ENCODE data around the gene RNF17.
"Not testable (repeated sequence)": the region's sequence is repeated elsewhere in the genome, so short reads cannot be mapped to it uniquely, and the experiment has no call there.

The RNF17 gene

DNA sequence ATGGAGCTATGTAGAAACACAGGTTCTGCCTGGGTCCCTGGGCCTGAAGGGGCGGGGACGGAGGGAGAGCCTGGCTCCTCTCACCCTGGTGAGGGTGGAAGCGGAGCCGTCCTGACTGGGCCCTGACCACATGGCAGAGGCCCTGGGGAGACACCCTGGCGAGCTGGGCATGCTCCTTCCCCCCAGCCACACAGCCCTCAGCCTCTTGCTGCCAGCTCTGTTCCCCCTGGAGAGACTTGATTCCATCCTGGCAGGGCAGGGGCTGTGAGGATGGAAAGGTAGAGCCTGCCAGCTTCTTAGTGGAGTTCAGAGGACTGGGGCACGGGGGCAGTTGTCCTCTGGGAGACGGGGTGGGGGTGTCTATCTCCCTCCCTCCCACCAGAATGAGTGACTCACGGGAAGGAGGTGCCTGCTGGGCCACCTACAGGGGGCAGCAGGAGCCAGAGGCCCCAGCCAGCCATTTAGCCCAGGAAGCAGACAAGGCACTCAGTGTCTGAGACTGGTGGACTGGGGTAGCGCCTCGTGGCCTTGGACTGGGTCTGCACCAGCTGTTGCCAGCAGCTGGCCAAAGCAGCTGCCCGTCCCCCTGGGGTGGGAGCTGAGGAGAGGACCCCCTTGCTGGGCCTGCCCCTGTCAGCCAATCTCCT is 22.8 kb upstream of the RNF17 start:
- no peak overlapping the region for H3K4me3 ChIP-seq (ENCODE audit: low read depth, low read length)
- DNase-seq (ENCODE audit: low read depth), result no peak

DNA sequence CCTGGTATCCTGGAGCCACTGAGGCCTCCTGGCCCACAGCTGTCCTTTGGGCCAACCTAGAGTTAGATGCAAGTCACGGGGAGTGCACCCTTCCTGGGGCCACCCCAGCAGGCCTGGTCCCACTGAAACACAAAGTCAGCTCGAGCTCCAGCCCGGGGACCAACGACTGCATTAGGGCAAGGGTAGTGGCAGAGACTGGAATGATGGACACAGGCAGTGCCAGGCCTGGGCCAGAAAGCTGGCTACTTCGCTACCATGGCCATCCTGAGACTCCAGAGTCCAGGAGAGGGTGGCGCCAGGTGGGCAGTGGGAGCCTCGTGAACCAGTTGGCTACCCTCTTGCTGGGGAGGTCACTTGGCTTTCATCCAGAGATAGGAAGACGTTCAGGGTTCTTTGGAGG is 22.2 kb upstream of the RNF17 start:
- no peak overlapping the region for H3K4me3 ChIP-seq (ENCODE audit: low read depth, low read length)
- DNase-seq (ENCODE audit: low read depth), result no peak

DNA sequence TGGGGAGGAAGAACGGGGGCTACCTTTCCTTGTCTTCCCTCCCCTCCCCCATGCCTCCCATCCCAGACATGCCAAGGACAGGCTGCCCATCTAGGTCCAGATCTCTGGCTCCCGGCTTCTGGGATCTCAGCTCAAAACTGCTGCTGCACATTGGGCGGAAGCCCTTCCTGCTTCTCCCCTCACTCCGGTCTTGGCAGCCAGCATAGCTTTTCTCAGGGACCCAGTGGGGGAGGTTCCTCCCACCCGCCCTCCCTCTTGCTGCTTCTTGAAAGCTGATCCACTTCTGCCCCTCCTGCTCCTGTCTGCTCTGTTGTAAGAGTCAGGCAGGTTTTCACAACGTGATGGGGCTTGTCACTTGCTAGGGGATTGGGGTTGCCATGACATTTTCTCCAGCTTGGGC is 21.7 kb upstream of the RNF17 start:
- no peak overlapping the region for H3K4me3 ChIP-seq (ENCODE audit: low read depth, low read length)
- DNase-seq (ENCODE audit: low read depth), result peak; percentile 14

DNA sequence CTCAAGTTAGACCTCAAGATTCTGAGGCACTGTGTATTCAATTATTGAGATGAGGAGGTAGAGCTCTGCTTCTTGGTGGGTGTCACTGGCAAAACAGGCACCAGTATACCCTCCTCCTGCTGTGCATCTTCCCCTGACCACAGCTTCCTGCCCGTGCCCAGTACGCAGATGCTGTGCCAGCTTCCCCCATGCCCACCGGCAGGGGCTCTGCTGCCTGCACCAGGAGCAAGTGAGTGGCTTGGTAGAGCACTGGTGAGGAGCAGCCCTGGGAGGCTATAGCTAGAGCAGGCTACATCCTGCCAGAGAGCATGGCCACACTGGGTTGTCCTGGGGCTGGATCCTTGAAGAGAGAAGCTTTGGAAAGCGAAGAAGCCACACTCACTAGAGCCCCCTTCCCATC is 21.0 kb upstream of the RNF17 start:
- H3K4me3 ChIP-seq (ENCODE audit: low read depth, low read length), result no peak overlapping the region
- no peak for DNase-seq (ENCODE audit: low read depth)

DNA sequence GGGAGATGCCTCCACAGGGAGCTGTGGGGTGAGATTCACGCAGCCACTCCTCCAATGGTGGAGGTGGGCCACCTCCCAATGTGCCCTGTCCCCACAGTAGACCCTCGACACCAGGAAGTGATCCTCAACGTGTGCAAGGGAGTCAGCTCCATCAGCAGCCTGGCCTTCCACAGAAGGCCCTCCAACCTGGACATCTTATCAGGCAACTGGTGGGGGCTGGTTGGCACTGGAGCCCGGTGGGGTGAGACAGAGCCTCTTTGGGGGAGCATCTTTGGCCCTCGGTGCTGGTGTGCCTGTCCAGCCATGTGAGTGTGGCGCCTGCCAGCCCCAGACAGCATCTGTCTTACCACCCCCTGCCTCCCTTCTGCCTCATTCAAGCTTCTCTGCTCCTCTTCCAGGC is 19.7 kb upstream of the RNF17 start:
- no peak for DNase-seq (ENCODE audit: low read depth)
- no peak overlapping the region for H3K4me3 ChIP-seq (ENCODE audit: low read depth, low read length)

DNA sequence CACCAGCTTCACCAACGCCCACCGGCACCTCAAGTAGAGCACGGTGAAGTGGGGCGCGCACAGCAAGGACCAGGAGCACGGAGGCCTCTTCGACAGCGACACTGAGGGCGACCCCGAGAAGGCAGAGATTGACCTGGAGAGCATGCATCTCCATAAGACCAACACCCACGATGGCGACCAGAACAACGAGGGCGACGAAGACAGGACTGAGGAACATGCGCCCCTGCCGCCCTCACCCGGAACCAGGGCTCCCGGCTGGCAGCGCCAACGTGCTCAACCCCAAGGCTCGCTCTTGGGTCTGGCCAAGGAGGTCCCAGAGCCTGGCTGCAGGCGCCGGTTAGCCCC is 18.5 kb upstream of the RNF17 start:
- no peak for DNase-seq (ENCODE audit: low read depth)
- H3K4me3 ChIP-seq (ENCODE audit: low read depth, low read length), result no peak overlapping the region

DNA sequence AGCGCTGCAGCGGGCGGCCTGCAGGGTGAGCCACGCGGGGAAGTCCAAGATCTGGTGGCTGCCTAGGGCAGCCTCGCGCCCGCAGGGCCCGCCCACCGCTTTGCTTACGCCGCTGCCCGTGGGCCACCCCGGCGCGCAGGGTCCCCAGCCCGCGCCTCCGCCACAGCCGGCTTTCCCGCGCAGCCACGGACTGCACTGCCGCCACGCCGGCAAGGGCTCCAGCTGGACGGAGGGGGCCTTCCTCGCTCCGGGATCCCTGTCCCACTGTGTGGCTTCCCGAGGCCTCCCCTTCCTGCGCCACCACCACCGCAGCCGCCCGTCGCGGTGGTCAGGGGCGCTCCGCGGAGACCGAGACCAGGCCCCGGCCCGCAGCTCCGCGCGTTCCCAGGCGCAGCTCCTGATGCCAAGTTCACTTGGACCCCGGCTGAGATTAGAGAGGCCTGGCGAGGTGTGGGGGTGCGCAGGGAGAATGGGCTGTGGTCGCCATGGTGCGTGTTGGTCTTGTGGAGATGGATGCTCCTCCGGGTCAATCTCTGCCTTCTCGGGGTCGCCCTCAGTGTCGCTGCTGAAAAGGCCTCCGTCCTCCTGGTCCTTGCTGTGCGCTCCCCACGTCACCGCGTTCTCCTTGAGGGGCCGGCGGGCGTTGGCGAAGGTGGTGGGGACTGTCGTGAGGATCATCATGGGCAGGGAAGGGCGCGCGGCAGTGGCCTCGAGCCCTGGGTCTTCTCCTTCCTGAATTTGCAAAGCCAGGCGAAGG is 17.9 kb upstream of the RNF17 start:
- H3K4me3 ChIP-seq (ENCODE audit: low read depth, low read length), result no peak overlapping the region
- DNase-seq (ENCODE audit: low read depth), result no peak

DNA sequence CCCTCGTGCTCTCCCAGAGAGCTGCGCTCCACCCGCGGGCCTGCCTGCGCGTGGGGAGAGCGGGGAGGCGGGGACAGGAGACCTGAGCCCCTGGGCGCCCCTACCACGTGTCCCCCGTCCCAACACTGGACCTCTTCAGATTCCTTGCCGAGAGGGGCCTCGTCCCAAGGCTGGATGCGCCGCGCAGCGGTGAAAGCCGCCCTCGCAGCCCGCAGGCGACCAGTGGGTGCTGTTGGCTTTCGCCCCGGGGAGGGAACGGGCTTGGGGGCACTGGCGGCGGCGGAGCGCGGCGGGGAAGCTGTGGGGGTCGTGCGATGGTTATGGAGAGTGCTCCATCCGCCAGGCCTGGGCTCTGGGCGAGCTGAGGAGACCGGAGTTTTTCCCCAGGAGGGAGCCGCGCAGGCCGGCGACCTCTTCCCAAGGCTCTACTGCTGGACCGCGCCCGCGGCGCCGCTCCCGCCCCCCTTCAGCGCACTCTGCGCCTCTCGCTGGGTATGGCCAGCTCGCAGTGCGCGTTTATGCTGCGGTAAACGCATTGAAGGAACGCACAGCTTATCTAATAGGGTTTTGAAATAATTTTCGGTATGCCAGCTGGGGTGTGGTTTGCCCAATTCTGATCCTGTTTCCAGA is 17.2 kb upstream of the RNF17 start:
- no peak for DNase-seq (ENCODE audit: low read depth)
- peak overlapping the region; percentile 42 for H3K4me3 ChIP-seq (ENCODE audit: low read depth, low read length)

DNA sequence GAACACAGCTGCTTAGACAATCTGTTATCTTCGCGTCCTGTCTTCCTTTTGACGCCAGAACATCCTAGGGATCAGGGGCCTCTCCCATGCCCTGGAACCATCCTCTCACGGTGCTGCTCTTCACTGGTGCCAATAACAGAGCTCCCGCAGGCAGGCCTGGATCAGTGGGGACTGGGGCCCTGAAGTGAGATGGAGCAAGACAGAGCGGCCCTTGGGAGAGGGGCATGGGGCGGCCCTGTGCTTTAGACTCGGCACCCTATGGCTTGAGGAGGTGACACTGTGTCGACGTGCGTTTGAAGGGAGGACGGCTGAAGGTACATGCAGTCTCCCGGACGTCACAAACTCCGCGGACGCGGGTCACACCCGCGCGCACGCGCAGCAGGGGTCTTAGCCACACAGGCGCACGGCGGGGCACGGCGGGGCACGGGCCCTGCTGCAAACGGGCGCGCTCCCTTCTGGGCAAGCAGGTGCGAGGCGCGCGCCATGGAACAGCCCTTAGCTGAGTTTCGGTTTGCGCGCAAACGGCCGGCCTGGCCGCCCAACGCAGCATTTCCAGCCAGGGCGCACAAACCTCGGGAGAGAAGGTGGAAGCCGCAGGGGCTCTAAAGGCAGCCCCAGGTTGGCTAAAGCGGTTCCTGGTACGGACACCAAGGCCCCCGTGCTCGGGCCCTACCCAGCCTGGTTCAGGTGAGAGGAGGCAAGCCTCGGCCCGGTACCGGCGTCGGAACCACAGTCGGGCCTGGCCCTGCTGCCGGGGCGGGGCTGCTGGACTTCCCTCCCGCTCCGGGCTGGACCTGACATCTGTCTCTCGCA is 16.5 kb upstream of the RNF17 start:
- peak overlapping the region; percentile 42 for H3K4me3 ChIP-seq (ENCODE audit: low read depth, low read length)
- no peak for DNase-seq (ENCODE audit: low read depth)

DNA sequence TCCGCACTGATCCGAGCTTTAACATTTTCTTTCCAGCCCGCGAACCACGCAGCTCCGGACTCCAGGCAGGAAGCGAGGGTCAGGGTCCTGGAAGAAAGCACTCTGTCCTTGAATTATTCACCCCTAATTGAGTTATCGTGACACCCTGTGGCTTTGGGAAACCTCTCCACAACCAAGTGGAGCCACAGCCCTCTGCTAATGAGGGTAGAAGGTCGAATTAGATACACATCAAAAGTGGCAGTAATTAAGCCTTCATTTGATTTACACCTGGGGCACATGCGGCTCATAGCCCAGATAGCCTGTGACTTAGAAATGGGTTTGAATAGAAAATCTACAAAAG is 15.9 kb upstream of the RNF17 start:
- peak overlapping the region; percentile 42 for H3K4me3 ChIP-seq (ENCODE audit: low read depth, low read length)
- DNase-seq (ENCODE audit: low read depth), result no peak

DNA sequence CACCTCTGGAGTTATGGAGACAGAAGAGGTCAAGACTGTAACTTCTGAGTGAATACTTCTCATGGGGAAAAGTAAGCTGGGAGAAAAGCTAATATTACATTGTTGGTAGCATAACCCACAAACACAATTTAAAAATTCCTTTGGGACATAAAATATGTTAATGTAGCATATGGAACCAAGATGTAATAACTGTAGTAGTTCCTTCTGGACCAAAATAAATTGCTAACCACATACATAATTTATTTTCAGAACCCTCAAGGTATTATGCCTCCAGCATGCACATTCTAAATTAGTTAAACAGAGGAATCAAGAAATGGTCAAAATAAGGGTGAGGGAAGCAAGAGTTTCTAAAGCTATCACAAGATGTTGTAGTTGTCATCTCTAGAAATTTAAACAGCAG is 4.8 kb upstream of the RNF17 start:
- no peak for DNase-seq (ENCODE audit: low read depth)
- no peak overlapping the region for H3K4me3 ChIP-seq (ENCODE audit: low read depth, low read length)

DNA sequence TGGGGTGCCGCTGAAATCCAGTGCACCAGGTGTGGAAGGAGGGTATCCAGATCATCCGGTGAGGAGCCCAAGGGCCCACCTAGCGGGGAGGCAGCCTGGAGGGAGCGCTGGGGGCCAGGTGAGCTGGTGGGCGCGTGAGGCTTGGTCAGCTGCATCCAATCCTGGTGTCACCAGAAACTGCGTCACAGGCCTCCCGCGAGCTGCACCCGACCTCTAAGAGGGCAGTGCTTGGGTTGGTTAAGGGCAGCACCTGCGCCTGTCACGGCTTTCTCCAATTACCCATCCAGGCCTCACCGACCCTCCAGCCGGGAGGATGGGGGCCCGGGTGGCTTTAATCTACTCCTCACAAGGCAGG is 284 bp downstream of the RNF17 start:
- no peak for DNase-seq (ENCODE audit: low read depth)
- no peak overlapping the region for H3K4me3 ChIP-seq (ENCODE audit: low read depth, low read length)

DNA sequence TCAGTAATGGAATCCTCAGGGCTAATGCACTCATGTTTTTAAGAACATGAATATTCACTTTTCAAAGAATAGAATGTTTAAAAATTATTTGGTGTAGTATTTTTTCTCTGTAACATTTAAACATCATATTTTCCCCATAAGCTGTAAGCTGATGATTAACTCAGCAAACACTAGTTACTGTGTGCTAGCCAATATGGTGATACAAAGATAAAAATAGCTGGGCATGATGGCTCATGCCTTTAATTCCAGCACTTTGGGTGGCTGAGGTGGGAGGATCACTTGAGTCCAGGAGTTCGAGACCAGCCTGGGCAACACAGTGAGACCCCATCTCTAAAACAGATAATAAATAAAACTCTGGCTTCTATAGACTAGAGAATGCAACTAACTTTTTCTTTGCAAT is 13.2 kb downstream of the RNF17 start:
- no peak for DNase-seq (ENCODE audit: low read depth)
- H3K4me3 ChIP-seq (ENCODE audit: low read depth, low read length), result no peak overlapping the region

DNA sequence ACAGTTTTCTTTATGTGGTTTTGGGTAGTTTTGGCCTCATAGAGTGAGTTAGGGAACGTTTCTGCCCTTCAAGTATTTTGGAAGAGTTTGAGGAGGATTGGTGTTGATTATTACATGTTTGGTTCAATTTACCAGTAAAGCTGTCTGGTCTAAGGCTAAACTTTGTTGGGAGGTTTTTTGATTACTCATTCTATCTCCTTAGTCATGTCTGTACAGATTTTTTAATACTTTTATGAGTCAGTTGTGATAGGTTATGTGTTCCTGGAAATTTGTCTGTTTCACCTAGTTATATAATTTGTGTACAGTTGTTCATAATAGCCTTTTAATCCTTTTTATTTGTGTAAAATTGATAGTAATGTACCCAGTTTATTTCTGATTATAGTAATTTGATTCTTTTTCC is 20.4 kb downstream of the RNF17 start:
- H3K4me3 ChIP-seq (ENCODE audit: low read depth, low read length), result no peak overlapping the region
- DNase-seq (ENCODE audit: low read depth), result no peak

DNA sequence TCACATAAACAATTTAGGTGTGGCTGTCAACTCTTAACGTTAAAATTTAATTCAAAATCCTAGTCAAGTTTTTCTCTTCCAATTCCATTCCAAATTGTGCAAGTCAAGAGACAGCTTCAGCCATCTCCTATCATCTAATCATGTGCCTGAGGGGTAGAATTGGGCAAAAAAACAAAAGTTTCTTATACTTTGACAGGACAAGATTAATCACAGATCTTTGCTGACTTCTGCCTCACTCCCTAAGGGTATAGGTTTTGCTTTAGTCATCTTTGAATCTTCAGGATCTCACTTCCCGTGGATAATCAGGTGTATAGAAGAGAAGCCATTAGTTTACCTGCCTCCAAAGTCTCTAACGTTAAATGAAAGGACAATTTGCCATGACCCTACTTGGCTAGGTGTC is 24.6 kb downstream of the RNF17 start:
- H3K4me3 ChIP-seq (ENCODE audit: low read depth, low read length), result no peak overlapping the region
- no peak for DNase-seq (ENCODE audit: low read depth)

DNA sequence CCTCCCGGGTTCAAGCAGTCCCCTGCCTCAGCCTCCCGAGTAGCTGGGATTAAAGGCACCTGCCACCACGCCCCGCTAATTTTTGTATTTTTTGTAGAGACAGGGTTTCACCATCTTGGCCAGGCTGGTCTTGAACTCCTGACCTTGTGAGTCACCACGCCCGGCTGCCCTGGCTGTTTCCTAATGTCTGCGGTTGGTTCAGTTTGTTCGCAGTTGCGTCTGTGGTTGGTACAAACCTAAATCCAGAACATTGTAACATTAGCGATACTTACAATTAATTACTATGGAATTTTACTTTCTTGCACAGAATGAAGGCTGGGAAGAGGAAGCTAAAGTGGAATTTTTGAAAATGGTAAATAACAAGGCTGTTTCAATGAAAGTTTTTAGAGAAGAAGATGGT is 38.1 kb downstream of the RNF17 start:
- H3K4me3 ChIP-seq (ENCODE audit: low read depth, low read length), result no peak overlapping the region
- no peak for DNase-seq (ENCODE audit: low read depth)

DNA sequence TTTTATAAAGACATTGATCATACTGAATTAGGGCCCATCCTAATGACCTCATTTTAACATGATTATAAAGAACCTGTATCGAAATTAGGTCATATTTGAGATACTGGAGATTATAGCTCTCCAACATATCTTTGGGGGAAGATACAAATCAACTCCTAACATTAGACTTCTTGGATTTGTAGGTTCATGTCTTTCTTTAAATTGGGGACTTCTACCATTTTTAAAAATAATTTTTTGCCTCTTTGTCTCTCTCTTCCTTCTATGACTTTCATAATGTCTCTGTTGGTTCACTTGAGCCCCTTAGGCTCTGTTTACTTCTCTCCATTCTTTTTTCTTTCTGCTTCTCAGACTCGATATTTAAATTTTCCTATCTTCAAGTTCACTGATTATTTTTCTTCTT is 57.2 kb downstream of the RNF17 start:
- no peak for DNase-seq (ENCODE audit: low read depth)
- H3K4me3 ChIP-seq (ENCODE audit: low read depth, low read length), result no peak overlapping the region

DNA sequence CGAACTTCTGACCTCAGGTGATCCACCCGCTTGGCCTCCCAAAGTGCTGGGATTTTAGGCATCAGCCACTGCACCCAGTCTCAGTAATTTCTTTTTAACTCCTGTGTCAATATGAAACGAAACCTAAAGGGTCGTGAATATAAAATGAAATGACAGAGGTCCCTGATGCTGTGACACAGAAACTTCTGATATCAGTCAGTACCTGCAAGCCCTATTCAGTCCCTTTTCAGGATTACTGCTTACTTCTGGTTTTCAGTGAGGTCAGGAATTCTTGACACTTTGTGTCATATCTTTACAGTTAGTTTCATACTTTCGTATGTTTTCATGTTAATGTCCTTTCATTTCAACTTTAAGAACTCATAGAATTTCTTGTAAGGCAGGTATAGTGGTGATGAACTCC is 58.7 kb downstream of the RNF17 start:
- H3K4me3 ChIP-seq (ENCODE audit: low read depth, low read length), result no peak overlapping the region
- no peak for DNase-seq (ENCODE audit: low read depth)

DNA sequence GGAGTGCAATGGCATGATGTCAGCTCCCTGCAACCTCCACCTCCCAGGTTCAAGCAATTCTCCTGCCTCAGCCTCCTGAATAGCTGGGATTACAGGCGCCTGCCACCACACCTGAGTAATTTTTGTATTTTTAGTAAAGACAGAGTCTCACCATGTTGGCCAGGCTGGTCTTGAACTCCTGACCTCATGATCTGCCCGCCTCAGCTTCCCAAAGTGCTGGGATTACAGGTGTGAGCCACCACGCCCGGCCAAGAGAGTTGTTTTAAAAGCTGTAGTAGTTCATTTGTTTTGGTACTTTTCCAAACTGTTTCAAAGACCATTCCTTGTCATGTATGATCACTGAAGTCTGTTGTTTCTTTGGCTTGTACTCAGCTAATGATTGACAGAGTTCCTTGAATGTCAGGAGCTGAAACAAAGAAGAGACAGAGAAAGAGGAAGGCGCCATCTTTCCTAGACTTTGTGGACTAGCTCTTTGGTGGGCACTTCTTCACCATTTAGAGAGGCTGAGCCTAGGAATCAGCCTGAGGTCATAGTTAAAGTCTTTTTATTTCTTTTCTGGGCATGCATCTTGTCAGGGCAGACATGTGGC is 59.2 kb downstream of the RNF17 start:
- DNase-seq (ENCODE audit: low read depth); H3K4me3 ChIP-seq (ENCODE audit: low read depth, low read length): not testable (repeated sequence)

DNA sequence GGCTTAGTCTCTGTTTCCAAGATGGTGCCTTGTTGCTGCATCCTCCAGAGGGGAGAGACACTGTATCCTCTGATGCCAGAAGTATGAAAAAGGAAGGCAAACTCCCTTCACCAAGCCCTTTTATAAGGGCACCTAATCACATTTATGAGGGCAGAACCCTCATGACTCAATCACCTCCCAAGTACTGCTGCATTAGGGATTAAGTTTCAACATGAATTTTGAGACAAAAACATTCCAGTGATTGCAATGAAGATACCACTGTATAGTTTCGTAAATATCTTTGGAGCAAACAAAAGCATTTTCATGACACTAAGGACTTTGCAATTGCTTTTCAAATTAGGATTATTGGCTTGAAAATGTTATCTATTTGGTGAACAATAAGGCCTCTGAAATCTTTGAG is 63.8 kb downstream of the RNF17 start:
- no peak for DNase-seq (ENCODE audit: low read depth)

More for the DNA sequence above, 63.8 kb downstream of the RNF17 start:
- H3K4me3 ChIP-seq (ENCODE audit: low read depth, low read length), result no peak overlapping the region

Measured in skeletal muscle cell (primary cell).